HG03565 (cell line): ENCODE measurements around the gene KCNJ1.

Experiments used
- ATAC-seq: cut with Tn5 transposase; IDR thresholded peaks from one replicate; pipeline ENCODE4 v1.9.1; 2021; ENCODE audit warnings: mild to moderate bottlenecking, moderate library complexity; ENCODE audit not compliant: unreplicated experiment

Gene KCNJ1

DNA sequence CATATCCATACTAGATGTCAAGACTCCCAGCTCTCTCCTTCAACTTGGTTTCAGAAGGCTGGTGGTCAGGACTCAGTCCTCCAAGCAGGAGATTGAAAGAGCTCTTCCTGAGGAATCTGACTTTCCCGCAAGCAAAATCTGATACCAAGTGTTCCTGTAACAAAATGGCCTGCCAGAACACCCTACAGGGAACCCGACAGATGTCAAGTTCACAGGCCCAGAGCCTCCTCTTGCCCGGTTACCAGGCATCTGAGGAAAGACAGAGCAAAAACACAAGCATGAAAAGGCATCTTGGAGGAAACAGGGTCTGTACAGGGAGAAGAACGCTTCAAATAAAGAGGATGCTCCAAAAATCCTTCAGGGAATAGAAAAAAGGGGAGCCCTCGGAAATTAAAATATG, 15.4 kb upstream of the KCNJ1 start:
- no peak for ATAC-seq

DNA sequence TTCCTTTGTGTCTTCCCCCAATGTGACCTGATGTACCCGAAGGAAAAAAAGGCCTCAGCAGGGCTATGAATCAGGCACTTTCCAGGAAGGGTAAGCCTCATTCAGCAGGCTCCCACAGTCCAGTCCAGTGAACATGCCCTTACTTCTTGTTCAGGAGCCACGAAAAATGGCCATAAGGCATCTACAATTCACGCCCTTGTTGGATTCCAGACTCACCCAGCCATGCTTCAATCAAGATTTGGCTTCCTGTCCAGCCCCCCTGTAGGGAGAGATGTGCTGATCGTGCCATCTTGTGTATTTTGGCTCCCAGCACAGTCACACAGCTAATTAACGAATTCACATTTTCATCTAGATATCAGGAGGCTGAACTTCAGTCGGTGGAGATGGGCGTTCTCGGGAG, 14.1 kb upstream of the KCNJ1 start:
- ATAC-seq = no peak

GRCh38 chr11:128879817-128880216, 12.7 kb upstream of the KCNJ1 start:
- no peak for ATAC-seq

GRCh38 chr11:128878455-128878854, 11.4 kb upstream of the KCNJ1 start:
- no peak for ATAC-seq

- no peak for ATAC-seq
Measured at GRCh38 chr11:128877726-128878125, 10.6 kb upstream of the KCNJ1 start.

- ATAC-seq = no peak
Measured at GRCh38 chr11:128876133-128876650, 9.1 kb upstream of the KCNJ1 start.

GRCh38 chr11:128874427-128874826, 7.3 kb upstream of the KCNJ1 start:
- no peak for ATAC-seq

DNA sequence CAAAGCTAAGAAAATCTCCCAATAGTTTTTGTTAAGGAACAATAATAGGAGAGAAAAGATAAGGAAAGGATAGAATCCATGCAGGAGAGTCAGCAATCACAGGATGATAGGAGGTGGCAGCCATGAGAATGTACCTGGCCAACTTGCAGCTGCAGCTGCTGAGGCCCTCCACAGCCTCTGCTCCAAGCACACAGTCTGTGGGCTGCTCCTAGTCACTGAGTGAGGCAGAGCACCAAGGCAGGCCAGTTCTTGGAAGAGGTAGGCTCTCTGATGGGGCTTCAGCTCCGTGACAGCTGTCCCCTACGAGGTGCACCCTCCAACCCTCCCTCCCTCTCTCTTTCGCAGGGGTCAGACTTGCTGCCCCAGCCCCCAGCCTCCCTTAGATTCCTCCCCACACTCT, 5.5 kb upstream of the KCNJ1 start:
- ATAC-seq = no peak

DNA sequence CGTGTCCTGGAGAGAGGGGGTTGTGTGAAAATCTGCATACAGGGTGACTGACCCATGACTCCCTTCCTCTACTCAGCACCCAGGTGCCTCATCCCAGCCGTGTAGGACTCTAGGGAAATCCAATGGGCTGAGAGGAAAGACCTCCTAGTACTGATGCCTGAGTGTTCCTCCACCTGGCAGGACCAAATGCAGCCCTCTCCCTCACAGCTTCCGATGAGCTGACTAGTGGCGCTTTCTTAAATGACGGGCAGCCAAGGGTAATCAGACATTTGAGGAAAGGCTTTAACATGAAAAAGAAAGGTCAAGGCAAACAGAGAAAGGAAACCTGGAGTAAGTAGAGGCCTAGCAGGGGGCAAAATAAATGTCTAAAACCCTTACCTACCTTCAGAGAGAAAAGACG, 5.0 kb upstream of the KCNJ1 start:
- ATAC-seq = no peak

DNA sequence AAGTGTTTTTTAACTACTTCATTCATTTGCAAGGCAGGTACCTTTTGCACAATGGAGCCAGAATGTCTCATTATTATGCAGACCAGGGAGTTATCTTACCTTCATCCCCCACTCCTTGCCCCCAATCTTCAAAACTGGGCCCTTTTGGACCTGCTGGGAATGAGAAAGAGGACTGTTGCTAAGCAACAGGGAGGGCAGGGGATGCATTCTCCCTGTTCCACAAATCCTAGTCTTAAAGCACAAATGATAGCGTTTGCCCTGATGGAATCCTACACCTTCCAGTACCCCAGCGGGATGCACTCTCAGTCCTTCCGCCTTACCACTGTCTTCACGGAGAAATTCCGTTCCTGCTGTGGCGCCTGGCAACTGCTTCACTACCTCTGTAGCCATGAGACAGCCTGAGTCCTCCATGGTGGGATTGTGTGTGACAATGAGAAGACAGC, 4.1 kb upstream of the KCNJ1 start:
- no peak for ATAC-seq

GRCh38 chr11:128868841-128869671, 2.0 kb upstream of the KCNJ1 start:
- no peak for ATAC-seq

DNA sequence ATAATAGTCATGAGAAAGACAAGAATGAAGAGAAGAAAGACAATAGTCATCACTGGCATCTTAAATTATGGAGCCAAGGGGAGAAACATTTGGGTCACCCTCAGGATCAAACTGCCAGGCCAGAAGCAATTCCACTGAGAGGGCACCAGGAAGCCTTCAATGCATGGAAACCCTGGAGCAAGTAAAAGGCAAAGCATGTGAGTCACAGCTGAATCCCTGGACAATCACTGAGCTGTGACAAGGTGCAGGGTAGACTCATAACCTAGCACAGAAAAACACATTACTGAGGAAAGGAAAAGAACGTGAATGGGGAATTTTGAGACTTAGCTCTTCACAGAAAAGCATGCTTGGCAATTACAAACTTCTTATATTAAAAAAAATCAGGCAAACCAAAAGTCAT, 1.6 kb downstream of the KCNJ1 start:
- ATAC-seq = no peak

DNA sequence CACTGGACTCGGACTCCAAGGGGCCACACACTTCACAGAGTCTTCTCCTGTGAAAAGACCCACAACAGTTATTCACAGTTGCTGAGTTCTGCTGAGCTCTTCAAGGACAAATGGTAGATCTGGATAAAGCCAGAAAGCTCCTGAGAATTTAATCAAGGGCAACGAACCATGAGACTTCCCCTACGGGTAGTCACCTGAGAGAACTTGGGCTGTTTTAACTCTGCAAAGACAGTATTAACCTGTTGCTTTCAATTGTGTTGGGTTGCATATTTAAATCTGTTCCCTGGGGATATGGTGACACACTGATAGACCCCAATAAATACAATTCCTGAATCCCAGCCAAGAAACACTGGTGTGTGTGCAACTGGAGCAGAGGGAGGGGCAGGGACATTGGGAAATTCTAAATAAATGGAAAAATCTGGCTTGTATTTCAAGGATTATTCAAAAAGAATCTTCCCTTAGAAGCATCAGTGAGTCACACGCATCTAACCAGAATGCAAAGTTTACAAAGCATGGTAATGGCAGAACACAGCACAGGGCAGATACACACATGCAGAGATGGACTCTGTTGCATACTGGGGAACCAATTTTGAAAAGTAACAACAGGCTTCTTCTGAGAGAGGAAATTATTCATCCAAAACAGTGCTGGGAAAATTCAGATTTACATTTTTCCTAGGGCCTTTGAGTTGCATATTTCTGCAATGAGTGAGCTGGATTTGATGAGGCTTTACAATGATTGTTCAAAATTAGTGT, 4.0 kb downstream of the KCNJ1 start:
- no peak for ATAC-seq

- no peak for ATAC-seq
Measured at GRCh38 chr11:128862406-128862805, 4.7 kb downstream of the KCNJ1 start.

GRCh38 chr11:128860571-128861361, 6.3 kb downstream of the KCNJ1 start:
- no peak for ATAC-seq

DNA sequence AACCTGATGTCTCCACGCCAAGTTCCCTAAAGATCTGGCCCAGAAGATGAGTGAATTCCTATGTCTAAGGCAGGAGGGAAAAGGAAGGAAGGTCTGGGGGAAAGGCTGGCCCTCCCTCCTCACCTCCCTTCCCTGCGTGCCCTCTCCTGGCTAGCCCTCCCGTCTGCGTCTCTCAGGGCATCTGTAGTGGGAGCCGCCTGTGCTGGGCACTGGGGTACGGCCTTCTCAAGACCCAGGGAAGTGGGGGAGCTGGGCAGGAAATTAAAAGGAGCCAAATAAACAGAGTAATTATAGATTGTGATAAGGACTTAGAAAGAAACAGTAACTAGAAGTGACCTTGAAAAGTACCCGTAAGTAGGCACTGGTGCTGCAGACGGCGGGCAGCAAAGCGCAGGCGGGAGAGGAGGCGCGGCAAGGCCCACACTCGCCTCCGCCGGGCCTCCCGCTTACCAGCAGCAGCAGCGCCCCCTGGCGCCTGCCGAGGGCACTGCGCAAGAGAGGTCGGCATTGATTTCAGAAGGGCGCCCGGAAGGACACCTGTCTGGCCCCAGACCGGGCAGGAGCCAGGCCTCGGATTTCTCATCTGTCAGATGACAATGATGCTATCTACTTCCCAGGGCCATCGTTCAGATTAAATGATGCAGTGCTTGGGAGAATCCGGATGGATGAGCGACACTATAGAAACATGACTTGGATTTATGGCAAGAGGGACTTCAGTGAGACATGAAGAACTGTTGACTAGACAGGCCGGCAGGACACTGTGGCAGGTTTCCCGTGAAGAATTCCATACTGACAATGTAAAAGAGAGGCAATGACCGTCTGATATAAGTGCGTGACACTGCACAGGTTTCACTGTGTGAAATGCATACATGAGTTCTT, 7.3 kb downstream of the KCNJ1 start:
- peak; percentile 88 for ATAC-seq

- no peak for ATAC-seq
Measured at GRCh38 chr11:128857341-128857740, 9.8 kb downstream of the KCNJ1 start.

DNA sequence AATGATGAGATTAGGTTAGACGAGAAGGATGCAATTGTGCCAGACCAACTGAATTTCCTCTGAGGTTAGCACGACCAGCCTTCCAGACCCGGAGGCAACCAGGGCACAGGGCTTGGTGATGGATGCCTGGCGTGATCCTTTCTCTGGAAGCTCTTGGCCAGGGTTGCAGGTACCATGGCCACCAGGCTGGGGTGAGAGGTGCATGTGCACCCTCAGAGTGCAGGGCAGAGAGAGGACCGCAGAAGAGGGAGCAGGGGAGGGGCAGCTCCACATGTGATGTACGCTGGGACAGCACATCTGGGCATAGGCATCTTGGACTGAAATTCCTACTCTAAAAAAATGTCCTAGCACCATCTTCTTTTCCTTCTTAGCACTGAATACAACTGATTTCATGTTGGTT, 10.9 kb downstream of the KCNJ1 start:
- ATAC-seq = no peak

GRCh38 chr11:128854841-128855240, 12.3 kb downstream of the KCNJ1 start:
- ATAC-seq = no peak

GRCh38 chr11:128853559-128853958, 13.5 kb downstream of the KCNJ1 start:
- no peak for ATAC-seq
